ENCODE results near the gene SPC24.
"Not testable (repeated sequence)": the region's sequence is repeated elsewhere in the genome, so short reads cannot be mapped to it uniquely, and the experiment has no call there.

The SPC24 gene

DNA sequence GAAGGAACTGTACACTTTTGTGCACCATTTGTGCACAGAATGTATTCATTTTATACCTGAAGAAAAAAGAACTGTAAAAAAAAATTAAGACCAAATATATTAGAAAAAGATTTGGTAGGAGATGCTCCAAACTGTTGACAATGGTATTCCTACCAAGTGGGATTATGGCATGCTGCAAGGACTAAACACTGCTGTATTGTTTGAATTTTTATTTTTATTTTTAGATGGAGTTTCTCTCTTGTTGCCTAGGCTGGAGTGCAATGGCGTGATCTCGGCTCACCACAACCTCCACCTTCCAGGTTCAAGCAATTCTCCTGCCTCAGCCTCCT lies 4.8 kb upstream of the SPC24 start:
- not testable (repeated sequence) for DNase-seq

DNA sequence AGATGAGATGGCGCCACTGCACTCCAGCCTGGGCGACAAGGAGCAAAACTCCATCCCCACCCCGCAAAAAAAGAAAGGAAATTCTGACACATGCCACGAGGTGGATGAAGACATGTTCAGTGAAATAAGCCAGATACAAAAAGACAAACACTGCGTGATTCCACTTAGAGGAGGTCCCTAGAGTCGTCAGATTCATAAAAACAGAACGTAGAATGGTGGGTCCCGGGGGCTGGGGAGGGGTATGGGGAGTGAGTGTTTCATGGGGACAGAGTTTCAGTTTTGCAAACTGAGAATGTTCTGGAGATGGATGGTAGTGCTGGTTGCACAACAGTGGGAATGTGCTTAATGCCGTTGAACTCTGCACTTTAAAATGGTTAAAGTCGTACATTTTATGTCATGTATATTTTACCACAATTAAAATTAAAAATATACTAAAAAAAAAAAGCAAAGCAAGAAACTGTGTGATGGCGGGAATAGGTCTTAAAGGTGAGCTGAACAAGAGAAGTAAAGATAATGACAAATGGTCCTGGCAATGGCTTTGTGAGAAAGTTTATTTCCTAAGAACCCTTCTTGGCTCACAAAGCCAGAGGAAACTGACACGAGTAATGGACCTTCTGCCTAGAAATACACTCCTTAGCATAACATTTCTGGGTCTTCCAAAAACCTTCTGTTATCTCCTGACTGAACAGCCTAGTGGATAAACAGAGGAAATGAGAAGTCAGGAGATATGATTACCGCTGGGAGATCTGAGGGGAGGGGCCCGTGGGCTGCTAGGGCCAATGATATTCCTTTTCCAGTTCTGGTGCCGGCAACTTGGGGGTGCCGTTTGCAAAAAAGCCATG lies 4.2 kb upstream of the SPC24 start:
- no peak for DNase-seq

- DNase-seq: no peak
Measured at GRCh38 chr19:11154683-11155047, 917 bp downstream of the SPC24 start.

DNA sequence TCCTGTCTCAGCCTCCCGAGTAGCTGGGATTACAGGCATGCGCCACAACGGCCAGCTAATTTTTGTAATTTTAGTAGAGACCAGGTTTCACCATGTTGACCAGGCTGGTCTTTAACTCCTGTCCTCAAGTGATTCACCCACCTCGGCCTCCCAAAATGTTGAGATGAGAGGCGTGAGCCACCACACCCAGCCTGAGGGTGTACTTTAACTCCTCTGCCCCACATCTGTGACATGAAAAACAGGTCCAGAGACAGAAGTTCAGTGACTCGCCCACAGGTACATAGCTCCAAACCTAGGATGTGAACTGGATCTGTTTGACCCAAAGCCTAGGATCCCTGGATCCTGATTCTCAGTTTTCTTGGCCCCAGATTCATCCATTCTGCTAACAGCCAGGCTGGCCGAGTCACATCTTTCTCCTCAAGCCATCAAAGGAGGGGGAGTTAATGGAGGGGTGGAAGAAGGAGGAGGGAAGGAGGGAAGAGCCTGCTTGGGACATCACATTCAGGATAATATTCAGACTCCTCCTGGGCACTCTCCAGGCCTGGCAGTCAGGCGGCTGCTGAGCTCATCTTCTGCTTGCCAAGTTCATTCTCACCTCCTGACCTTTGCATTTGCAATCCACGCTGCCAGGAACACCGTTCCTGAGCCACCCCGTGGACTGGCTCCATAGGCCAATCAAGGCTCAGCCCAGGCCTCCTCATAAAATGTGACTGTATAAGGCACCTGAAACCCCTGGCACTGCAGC lies 3.1 kb downstream of the SPC24 start:
- DNase-seq: peak; percentile 64

GRCh38 chr19:11151181-11151580 lies 4.4 kb downstream of the SPC24 start:
- no peak for DNase-seq

- DNase-seq: no peak
Measured at GRCh38 chr19:11148001-11148400, 7.6 kb downstream of the SPC24 start.

DNA sequence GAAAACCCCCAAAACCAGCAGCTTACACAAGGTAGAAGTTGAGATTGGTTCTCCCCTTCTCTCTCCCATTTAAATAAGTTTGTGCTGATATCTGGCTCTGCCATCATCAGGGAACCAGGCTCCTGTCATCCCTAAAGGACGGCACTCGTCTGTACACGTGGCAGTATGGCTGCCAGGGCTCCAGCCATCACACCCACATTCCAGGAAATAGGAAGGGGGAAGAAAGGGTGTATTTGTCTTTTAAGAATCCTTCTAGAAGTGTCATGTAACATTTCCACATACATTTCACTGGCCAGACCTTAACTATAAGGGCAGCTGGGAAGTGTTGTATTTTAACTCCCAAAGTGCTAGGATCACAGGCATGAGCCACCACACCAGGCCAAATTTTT lies 10.1 kb downstream of the SPC24 start:
- no peak for DNase-seq

- peak; percentile 93 for DNase-seq
Measured at GRCh38 chr19:11142528-11143171, 12.9 kb downstream of the SPC24 start.

GRCh38 chr19:11141937-11142527 lies 13.6 kb downstream of the SPC24 start:
- DNase-seq: no peak

GRCh38 chr19:11140896-11141295 lies 14.7 kb downstream of the SPC24 start:
- no peak for DNase-seq

DNA sequence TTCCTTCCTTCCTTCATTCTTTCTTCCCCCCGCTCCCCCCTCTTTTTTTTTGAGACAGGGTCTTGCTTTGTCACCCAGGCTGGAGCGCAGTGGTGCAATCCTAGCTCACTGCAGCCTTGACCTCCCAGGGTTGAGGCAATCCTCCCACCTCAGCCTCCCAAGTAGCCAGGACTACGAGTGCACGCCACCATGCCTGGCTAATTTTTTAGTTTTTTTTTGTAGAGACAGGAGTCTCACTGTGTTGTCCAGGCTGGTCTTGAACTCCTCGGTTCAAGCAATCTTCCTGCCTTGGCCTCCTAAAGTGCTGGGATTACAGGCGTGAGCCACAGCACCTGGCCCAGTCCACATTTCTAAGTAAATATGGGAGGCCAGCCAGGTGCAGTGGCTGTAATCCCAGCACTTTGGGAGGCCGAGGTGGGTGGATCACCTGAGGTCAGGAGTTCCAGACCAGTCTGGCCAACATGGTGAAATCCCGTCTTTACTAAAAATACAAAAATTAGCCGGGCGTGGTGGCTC lies 15.5 kb downstream of the SPC24 start:
- DNase-seq: not testable (repeated sequence)

- DNase-seq: peak; percentile 87
Measured at GRCh38 chr19:11138601-11139300, 16.8 kb downstream of the SPC24 start.

DNA sequence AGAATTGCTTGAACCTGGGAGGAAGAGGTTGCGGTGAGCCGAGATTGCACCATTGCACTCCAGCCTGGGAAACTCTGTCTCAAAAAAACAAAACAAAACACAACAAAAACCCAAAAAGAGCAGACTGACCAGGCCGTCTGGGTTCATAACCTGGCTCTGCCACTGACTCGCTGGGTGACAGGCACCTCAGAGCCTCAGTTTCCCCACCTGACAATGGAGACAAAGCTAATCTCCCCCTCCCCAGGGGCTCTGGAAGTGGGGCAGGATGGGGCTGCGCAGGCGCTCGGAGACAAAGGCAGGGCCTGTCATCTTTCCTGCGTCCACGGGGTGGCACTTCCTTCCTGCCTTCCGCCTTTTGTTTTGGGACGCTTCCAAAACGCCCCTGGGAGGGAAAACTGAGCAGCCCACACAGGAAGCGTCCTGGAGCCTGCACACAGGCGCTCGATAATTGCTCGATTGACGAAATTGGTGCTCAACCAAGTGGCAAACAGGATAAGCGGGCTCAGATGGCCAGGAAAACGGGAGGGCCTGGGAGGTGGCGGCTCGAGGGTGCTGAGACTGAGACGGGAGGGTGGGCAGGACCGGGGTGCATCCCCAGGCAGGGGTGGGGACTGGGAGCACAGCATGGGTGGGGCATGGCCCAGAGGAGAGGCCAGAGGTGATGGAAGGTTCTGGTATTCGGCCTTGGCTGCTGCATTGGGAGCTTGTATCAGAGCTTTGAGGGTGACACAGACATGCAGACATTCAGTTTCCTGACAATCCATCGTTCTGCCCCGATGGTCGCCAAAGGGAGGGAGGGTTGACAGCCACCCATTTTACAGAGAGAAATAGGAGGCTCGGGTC lies 17.8 kb downstream of the SPC24 start:
- peak; percentile 87 for DNase-seq

- no peak for DNase-seq
Measured at GRCh38 chr19:11136400-11137101, 19.0 kb downstream of the SPC24 start.

- no peak for DNase-seq
Measured at GRCh38 chr19:11131471-11131870, 24.1 kb downstream of the SPC24 start.

- DNase-seq: peak; percentile 42
Measured at GRCh38 chr19:11130824-11131455, 24.6 kb downstream of the SPC24 start.

- DNase-seq: no peak
Measured at GRCh38 chr19:11127905-11128304, 27.7 kb downstream of the SPC24 start.

DNA sequence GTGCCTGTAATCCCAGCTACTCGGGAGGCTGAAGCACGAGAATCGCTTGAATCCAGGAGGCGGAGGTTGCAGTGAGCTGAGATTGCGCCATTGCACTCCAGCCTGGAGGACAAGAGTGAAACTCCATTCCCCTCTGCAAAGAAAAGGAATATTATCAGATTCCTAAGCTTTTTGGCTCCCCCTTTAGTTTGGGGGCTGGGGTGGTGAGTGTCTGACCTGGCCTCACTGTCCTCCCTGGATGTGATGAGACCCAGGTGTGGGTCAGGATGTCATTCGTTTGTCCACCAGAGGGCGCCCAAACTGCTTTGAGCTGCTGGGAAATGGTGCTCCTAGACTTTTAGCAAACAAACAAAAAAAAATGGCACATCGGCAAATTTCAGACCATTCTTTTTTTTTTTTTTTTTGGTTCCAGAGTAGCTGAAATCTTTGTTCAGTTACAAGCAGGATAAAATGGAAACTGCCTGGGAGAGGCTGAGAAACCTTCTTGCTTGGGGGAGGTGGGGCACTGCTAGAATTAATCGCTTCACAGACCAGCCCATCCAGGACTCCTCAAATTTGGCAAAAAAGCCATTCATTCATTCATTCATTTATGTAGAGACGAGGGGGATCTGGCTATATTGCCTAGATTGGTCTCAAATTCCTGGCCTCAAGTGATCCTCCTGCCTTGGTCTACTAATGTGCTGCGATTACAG lies 29.4 kb downstream of the SPC24 start:
- DNase-seq: peak; percentile 46

DNA sequence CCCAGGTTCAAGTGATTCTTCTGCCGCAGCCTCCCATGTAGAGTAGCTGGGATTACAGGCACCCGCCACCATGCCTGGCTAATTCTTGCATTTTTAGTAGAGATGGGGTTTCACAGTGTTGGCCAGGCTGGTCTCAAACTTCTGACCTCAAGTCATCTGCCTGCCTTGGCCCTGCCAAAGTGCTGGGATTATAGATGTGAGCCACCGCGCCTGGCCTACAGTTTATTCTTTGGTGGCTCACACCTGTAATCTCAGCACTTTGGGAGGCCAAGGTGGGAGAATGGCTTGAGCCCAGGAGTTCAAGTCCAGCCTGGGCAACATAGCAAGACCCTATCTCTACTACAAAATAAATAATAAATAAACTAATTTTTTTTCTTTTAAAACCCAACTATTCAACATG lies 31.4 kb downstream of the SPC24 start:
- DNase-seq: not testable (repeated sequence)

- no peak for DNase-seq
Measured at GRCh38 chr19:11123114-11123513, 32.5 kb downstream of the SPC24 start.
